Activated CD8-positive, alpha-beta memory T cell treated with anti-CD3 and anti-CD28 coated beads for 4 hours (primary cell): ENCODE results near the gene VWA7.
A peak's percentile ranks its signal among the peaks of the same experiment; 100 is the strongest.
"Not testable (repeated sequence)": the region's sequence is repeated elsewhere in the genome, so short reads cannot be mapped to it uniquely, and the experiment has no call there.

Experiments
- DNase-seq, 2 donors: peaks; one replicate each; pipeline ENCODE4 v3.0.0-alpha.2; 2020; ENCODE audit warnings: low read depth in 2 of 2

Gene VWA7

DNA sequence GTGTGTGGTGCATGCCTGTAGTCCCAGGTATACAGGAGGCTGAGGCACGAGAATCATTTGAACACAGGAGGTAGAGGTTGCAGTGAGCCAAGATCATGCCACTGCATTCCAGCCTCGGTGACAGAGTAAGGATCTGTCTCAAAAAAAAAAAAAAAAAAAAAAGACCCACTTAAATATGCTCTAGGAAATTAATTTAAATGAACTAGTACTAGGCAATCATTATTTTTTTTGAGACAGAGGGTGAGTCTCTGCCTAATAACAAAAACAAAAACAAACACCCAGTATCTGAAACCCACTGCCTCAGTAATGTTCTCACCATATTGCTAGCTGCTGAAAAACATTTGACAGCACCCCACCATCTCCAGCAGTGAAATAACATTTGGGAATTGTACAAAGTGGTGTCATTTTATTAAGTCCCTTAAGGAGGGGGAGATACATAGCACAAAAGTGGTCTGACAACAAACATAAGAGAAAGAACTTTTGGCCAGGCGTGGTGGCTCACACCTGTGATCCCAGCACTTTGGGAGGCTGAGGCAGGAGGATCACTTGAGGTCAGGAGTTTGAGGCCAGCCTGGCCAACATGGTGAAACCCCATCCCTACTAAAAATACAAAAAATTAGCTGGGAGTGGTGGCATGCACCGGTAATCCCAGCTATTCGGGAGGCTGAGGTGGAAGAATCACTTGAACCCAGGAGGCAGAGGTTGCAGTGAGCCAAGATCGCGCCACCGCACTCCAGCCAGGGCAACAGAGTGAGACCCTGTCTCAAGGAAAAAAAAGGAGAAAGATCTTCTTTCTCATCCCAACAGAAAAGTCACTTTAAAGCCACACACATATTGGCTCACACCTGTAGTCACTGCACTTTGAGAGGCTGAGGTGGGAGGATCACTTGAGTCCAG is 24.2 kb upstream of the VWA7 start:
- not testable (repeated sequence) for DNase-seq

DNA sequence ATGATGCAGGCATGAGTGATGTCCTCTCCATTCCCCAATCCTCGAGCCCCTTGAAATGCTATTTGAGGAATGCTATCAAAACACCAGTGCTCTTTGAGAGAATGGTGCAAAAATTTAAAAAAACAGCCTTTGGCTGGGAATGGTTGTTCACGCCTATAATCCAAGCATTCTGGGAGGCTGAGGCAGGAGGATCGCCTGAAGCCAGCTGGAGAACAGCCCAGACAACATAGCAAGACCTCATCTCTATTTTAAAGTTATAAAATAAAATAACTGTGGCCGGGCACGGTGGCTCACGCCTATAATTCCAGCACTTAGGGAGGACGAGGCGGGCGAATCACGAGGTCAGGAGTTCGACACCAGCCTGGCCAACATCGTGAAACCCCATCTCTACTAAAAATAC is 22.7 kb upstream of the VWA7 start:
- no peak for DNase-seq

GRCh38 chr6:31797588-31797987 is 20.5 kb upstream of the VWA7 start:
- DNase-seq: no peak

DNA sequence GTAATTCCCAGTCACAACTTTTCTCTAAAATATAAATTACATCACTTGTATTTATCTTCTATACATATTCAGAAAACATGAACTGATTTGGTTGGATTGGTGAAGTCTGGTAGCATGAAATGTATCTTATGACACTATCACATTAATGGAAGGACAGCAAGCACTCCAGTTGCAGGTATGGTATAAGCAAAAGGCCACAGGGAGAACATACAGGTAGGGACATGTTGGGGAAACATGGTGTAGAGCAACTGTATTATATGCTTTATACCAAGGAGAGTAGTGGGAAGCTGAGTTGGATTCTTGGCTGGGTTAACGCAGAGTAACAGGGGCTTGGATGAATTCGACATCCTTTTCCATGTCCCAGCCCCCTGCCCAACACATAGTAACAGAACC is 19.9 kb upstream of the VWA7 start:
- DNase-seq: no peak

- DNase-seq: peak; percentile 64 to 65
Observed at GRCh38 chr6:31795616-31796298, 18.6 kb upstream of the VWA7 start, which contains the start of gene VARS1. TSS of gene VARS1 (minus strand) at chr6:31795752. CDS start at chr6:31795217, 535 bp downstream.

GRCh38 chr6:31794866-31795615 is 17.9 kb upstream of the VWA7 start:
- no peak for DNase-seq

DNA sequence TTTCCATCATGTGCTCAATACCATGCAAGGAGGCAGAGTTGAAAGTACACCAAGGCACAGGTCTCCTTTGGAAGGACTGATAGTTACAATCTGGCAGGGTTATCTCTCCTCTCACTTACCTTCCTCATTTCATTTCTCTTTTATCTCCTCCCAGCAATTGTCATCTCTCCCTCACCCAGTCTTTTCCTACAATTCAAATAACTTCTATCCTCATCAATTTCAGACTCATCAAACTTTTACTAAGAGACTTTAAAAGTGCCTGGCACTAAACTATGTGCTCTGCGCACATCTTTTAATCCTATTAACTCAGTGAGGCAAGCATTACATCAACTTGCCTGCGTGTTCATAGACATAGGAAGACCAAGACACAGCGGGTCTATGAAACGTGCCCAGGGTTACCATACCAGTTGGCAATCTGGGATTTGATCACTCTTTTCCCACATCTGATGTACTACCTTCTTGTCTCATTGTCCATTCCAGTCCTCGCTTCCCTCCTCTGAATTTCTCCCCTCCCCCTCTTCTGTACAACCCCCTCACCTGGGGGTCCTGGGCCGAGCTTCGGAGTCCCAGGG is 17.3 kb upstream of the VWA7 start:
- DNase-seq: no peak

DNA sequence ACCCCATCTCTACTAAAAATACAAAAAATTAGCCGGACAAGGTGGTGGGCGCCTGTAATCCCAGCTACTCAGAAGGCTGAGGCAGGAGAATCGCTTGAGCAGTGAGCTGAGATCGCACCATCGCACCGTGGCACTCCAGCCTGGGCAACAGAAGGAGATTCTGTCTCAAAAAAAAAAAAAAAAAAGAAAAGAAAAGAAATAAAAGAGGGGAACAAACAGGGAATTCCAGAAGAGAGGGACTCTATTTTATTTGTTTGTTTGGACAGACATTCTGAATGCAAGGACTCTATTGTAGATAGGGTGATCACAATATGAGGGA is 16.8 kb upstream of the VWA7 start:
- not testable (repeated sequence) for DNase-seq

GRCh38 chr6:31792761-31793171 is 15.6 kb upstream of the VWA7 start:
- no peak for DNase-seq

GRCh38 chr6:31792090-31792374 is 14.9 kb upstream of the VWA7 start:
- no peak for DNase-seq

GRCh38 chr6:31791324-31792089 is 14.4 kb upstream of the VWA7 start:
- no peak for DNase-seq

- no peak for DNase-seq
Observed at GRCh38 chr6:31785475-31785874, 8.3 kb upstream of the VWA7 start.

- no peak for DNase-seq
Observed at GRCh38 chr6:31784098-31784925, 7.2 kb upstream of the VWA7 start.

- no peak for DNase-seq
Observed at GRCh38 chr6:31782126-31782855, 5.2 kb upstream of the VWA7 start.

DNA sequence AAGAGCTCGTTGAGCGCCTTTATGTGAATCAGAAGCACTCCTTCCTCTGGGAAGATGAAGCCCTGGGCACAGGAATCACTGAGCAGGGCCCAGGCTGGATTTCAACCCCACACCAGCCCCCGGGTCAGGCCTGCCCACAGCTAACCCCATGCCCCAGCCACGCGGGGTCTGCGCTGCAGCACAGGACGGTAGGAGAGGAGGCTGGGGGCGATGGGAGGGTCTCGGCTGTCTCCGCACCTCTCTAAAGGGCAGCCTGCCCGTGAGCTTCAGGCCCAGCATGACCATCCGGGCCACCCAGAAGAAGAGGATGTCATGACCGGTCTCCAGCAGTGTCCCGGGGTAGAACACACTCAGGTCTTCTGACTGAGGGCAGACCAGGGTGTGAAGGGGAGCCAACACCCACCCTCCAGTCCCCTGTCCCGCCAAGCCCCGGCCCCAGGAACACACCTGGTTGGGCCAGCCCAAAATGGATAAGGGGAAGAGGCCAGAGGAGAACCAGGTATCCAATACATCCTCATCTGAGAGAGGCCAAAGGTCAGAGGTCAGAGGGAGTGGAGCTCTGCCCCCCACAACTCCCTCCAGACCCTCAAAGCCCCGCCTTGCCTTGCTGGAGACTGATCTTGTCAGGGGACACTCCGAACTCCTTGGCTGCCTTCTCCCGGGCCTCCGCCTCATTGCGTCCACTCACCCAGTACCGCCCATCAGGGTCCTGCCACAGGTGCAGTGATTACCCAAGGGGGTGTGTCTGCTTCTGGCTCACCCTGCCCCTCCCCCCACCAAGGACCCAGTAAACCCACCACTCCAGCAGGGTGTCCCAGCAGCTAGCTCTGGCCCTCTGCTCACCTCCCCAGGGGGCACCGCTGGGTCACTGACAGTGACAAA is 4.4 kb upstream of the VWA7 start:
- no peak for DNase-seq

DNA sequence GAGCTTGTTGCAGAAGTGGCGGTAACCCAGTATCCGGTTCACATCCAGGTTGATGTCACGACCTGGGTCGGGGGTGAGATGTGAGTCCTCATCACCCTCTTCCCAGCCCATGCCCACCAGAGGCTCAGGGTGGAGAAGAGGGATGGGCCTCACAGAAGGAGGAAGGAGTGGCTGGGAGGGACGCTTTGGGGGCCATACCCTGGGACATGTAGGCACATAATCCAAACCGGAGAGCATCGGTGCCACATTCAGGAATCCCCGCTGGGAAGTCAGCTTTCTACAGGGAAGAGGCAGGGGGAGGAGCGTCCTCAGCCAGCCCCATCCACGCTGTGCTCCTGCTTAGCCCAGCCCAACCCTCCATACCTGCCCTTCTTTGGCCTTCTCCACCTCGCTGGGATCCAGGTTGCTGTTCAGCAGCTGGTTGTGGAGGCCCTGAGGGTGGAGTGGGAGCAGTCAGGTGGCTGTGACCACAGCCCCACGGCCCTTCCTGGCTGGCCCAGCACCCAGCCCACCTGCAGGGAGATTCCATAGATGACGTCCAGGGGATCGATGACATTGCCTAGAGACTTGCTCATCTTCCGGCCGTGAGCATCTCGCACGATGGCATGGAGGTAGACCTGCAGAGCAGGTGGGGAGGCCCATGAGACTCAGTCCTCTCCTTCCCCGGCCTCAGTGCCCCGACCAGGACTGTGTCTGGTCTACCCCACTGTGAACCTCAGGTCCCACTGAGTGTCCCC is 3.5 kb upstream of the VWA7 start:
- DNase-seq: no peak

DNA sequence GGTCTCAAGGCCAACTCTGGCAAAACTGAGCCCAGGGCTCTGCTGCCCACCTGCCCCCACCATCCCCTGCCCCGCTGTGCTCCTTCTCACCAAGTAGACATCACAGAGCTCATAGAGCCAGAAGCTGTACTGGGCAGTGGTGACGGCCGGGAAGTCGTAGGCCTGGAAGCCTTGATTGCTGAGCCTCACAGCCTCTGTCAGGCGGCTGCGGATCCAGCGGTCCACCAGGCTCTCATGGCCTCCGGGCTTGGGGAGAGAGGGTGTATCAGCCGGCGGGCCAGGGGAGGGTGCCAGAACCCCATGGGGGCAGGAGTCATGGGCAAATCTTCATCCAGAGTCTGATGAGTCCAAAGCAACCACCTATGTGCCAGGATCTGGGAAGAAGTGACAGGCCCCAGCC is 2.8 kb upstream of the VWA7 start:
- no peak for DNase-seq
